GM12891 (cell line): ENCODE measurements around the gene DYNLT5.
"Not testable (repeated sequence)": the region's sequence is repeated elsewhere in the genome, so short reads cannot be mapped to it uniquely, and the experiment has no call there.

Source experiments
- POLR2A ChIP-seq: IDR thresholded peaks from 2 replicates; pipeline ENCODE4 v1.6.1; 2011; ENCODE audit warnings: low read depth, low read length, control low read depth
- POLR2AphosphoS5 ChIP-seq: IDR thresholded peaks from 2 replicates; pipeline ENCODE4 v1.6.1; 2011; ENCODE audit warnings: low read depth, low read length, control low read depth
- POU2F2 ChIP-seq: IDR thresholded peaks from 2 replicates; pipeline ENCODE4 v1.6.1; 2011; ENCODE audit warnings: low read depth, mild to moderate bottlenecking, control low read depth, low read length, moderate library complexity
- TAF1 ChIP-seq: IDR thresholded peaks from 2 replicates; pipeline ENCODE4 v1.6.1; 2011; ENCODE audit warnings: low read depth, low read length, control low read depth

DNA sequence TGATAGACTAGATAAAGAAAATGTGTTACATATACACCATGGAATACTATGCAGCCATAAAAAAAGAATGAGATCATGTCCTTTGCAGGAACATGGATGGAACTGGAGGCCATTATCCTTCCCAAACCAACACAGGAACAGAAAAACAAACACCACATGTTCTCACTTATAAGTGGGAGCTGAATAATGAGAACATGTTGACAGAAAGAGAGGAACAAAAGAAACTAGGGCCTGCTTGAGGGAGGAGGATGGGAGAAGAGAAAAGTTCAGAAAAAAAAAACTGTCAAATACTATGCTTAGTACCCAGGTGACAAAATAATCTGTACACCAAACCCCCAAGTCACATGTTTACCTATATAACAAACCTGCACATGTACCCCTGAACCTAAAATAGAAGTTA is 23.5 kb upstream of the DYNLT5 start:
- TF ChIP-seq POLR2A, POLR2AphosphoS5, TAF1, POU2F2: not testable (repeated sequence)
